HG03460 (cell line): ENCODE measurements around the gene E2F7.
"Not testable (repeated sequence)": the region's sequence is repeated elsewhere in the genome, so short reads cannot be mapped to it uniquely, and the experiment has no call there.

Experiments
- ATAC-seq: cut with Tn5 transposase; IDR thresholded peaks from one replicate; pipeline ENCODE4 v1.9.1; 2021; ENCODE audit not compliant: unreplicated experiment

E2F7 gene

GRCh38 chr12:77065361-77066204 lies at the start of gene E2F7:
TSS of gene E2F7 (minus strand) at chr12:77065569. CDS start at chr12:77064635, 934 bp downstream.
- ATAC-seq = peak; percentile 68

GRCh38 chr12:77113971-77114370 lies 48.6 kb upstream of the E2F7 start:
- ATAC-seq = no peak

- ATAC-seq = no peak
Observed at GRCh38 chr12:77108707-77109106, 43.3 kb upstream of the E2F7 start.

GRCh38 chr12:77107121-77107520 lies 41.8 kb upstream of the E2F7 start:
- ATAC-seq = no peak

- no peak for ATAC-seq
Observed at GRCh38 chr12:77104792-77105191, 39.4 kb upstream of the E2F7 start.

- ATAC-seq = no peak
Observed at GRCh38 chr12:77104286-77104685, 38.9 kb upstream of the E2F7 start.

GRCh38 chr12:77102691-77103090 lies 37.3 kb upstream of the E2F7 start:
- ATAC-seq = no peak

GRCh38 chr12:77102123-77102522 lies 36.8 kb upstream of the E2F7 start:
- ATAC-seq = no peak

- ATAC-seq = no peak
Observed at GRCh38 chr12:77099799-77100198, 34.4 kb upstream of the E2F7 start.

GRCh38 chr12:77097846-77098245 lies 32.5 kb upstream of the E2F7 start:
- ATAC-seq = no peak

- not testable (repeated sequence) for ATAC-seq
Observed at GRCh38 chr12:77092227-77092626, 26.9 kb upstream of the E2F7 start.

- ATAC-seq = no peak
Observed at GRCh38 chr12:77089686-77090220, 24.4 kb upstream of the E2F7 start.

- no peak for ATAC-seq
Observed at GRCh38 chr12:77087427-77087826, 22.1 kb upstream of the E2F7 start.

GRCh38 chr12:77082021-77082420 lies 16.7 kb upstream of the E2F7 start:
- ATAC-seq = no peak

GRCh38 chr12:77079631-77080030 lies 14.3 kb upstream of the E2F7 start:
- no peak for ATAC-seq

- ATAC-seq = no peak
Observed at GRCh38 chr12:77078231-77078630, 12.9 kb upstream of the E2F7 start.

GRCh38 chr12:77076886-77077285 lies 11.5 kb upstream of the E2F7 start:
- ATAC-seq = no peak

- not testable (repeated sequence) for ATAC-seq
Observed at GRCh38 chr12:77073894-77074293, 8.5 kb upstream of the E2F7 start.

GRCh38 chr12:77072833-77073495 lies 7.6 kb upstream of the E2F7 start:
- no peak for ATAC-seq

- peak; percentile 6 for ATAC-seq
Observed at GRCh38 chr12:77070800-77071449, 5.6 kb upstream of the E2F7 start.

- ATAC-seq = peak; percentile 72
Observed at GRCh38 chr12:77070382-77070781, 5.0 kb upstream of the E2F7 start.
